IMR-90 (cell line): Measurements from ENCODE around the gene RBM7. TPM values are rescaled to one million over a fixed set of nuclear protein-coding genes. Genes with fewer than 3 reads are reported as not detected.

Experiments used
- ATAC-seq: fragments of 200-7000 bp; cut with Tn5 transposase; 2 replicates; pipeline ENCODE4 v1.9.1; 2020; ENCODE audit warnings: low read depth, mild to moderate bottlenecking, moderate library complexity
- BruUV-seq: library from RNA; stranded (reverse); fragments of 400-500 nt; replicated peaks from 2 replicates; lab custom pipeline; 2021; lab: Mats Ljungman, UMichigan
- CTCF ChIA-PET: fragments of 300-600 bp; formaldehyde crosslinking; extraction: SDS; loops from one replicate; lab custom pipeline; 2021; ENCODE audit warnings: antibody characterized with exemption; lab: Yijun Ruan, JAX
- POLR2A ChIA-PET: fragments of 300-600 bp; sonication (Branson Sonifier 250); formaldehyde crosslinking; loops from one replicate; lab custom pipeline; 2022; ENCODE audit warnings: antibody characterized with exemption; ENCODE audit not compliant: unreplicated experiment; lab: Charles Lee
- DNase-seq: peaks from one replicate; pipeline ENCODE4 v3.0.0; 2013
- H2AFZ ChIP-seq: replicated peaks from 2 replicates; pipeline ENCODE3; 2013; ENCODE audit warnings: low read length, mild to moderate bottlenecking; ENCODE audit not compliant: poor library complexity
- H2AK5ac ChIP-seq: 2 replicates; pipeline ENCODE4 v1.6.1; 2013; ENCODE audit warnings: low read depth, low read length, inconsistent platforms
- H2AK9ac ChIP-seq: replicated peaks from 2 replicates; pipeline ENCODE3; 2013; ENCODE audit warnings: mild to moderate bottlenecking, low read depth, low read length, moderate library complexity; ENCODE audit not compliant: poor library complexity
- H2BK120ac ChIP-seq: 2 replicates; pipeline ENCODE4 v1.6.1; 2013; ENCODE audit warnings: low read depth, low read length, inconsistent platforms
- H2BK15ac ChIP-seq: 3 replicates; pipeline ENCODE4 v1.6.1; 2013; ENCODE audit warnings: low read depth, low read length, inconsistent platforms
- H2BK20ac ChIP-seq: 2 replicates; pipeline ENCODE4 v1.6.1; 2013; ENCODE audit warnings: low read depth, mild to moderate bottlenecking, inconsistent platforms, low read length, moderate library complexity
- H2BK5ac ChIP-seq: 2 replicates; pipeline ENCODE4 v1.6.1; 2013; ENCODE audit warnings: mild to moderate bottlenecking, low read depth, low read length, inconsistent platforms; ENCODE audit not compliant: poor library complexity, severe bottlenecking
- H3K14ac ChIP-seq: replicated peaks from 2 replicates; pipeline ENCODE4 v1.6.1; 2013; ENCODE audit warnings: low read depth, low read length, inconsistent platforms
- H3K18ac ChIP-seq: 2 replicates; pipeline ENCODE4 v1.6.1; 2013; ENCODE audit warnings: low read depth, low read length, control low read depth
- H3K23ac ChIP-seq: 2 replicates; pipeline ENCODE4 v1.6.1; 2013; ENCODE audit warnings: low read depth, low read length, inconsistent platforms
- H3K27ac ChIP-seq: 2 replicates; pipeline ENCODE4 v1.5.1; 2013; ENCODE audit warnings: mild to moderate bottlenecking, control low read depth, low read length; ENCODE audit not compliant: insufficient read depth
- H3K27me3 ChIP-seq: 2 replicates; pipeline ENCODE4 v1.6.1; 2013; ENCODE audit warnings: low read length; ENCODE audit not compliant: control insufficient read depth, insufficient read depth
- H3K36me3 ChIP-seq: 2 replicates; pipeline ENCODE4 v1.6.1; 2013; ENCODE audit warnings: low read length, mixed read lengths; ENCODE audit not compliant: control insufficient read depth, insufficient read depth
- H3K4ac ChIP-seq: 2 replicates; pipeline ENCODE4 v1.6.1; 2013; ENCODE audit warnings: low read depth, low read length, inconsistent platforms
- H3K4me1 ChIP-seq: 2 replicates; pipeline ENCODE4 v1.6.1; 2013; ENCODE audit warnings: low read length, mixed read lengths; ENCODE audit not compliant: control insufficient read depth, insufficient read depth
- H3K4me2 ChIP-seq: 2 replicates; pipeline ENCODE4 v1.6.1; 2013; ENCODE audit warnings: low read depth, mild to moderate bottlenecking, control low read depth, low read length, moderate library complexity
- H3K4me3 ChIP-seq: 2 replicates; pipeline ENCODE4 v1.5.1; 2013; ENCODE audit warnings: low read depth, mild to moderate bottlenecking, control low read depth, low read length, moderate library complexity; ENCODE audit not compliant: insufficient read depth
- H3K56ac ChIP-seq: 2 replicates; pipeline ENCODE4 v1.6.1; 2013; ENCODE audit warnings: low read length, inconsistent platforms; ENCODE audit not compliant: insufficient read depth; ENCODE audit errors: extremely low read depth
- H3K79me1 ChIP-seq, 2 experiments: 2 replicates each; pipeline ENCODE4 v1.6.1; 2013; ENCODE audit warnings: low read length in 2 of 2, inconsistent platforms in 1 of 2, low read depth in 1 of 2
- H3K9ac ChIP-seq: 2 replicates; pipeline ENCODE4 v1.6.1; 2013; ENCODE audit warnings: low read depth, low read length, control low read depth
- H3K9me1 ChIP-seq: 2 replicates; pipeline ENCODE4 v1.6.1; 2013; ENCODE audit warnings: low read length, inconsistent platforms; ENCODE audit not compliant: insufficient read depth
- H3K9me3 ChIP-seq: 2 replicates; pipeline ENCODE4 v1.6.1; 2013; ENCODE audit warnings: low read length; ENCODE audit not compliant: control insufficient read depth, insufficient read depth
- H4K20me1 ChIP-seq: 2 replicates; pipeline ENCODE4 v1.6.1; 2013; ENCODE audit warnings: low read length, inconsistent platforms; ENCODE audit not compliant: insufficient read depth
- H4K5ac ChIP-seq: 2 replicates; pipeline ENCODE4 v1.6.1; 2013; ENCODE audit warnings: mild to moderate bottlenecking, low read depth, low read length, control low read depth
- H4K8ac ChIP-seq, 2 experiments: 2 replicates each; pipeline ENCODE4 v1.6.1; 2013; ENCODE audit warnings: low read depth in 2 of 2, low read length in 2 of 2, control low read depth in 1 of 2, inconsistent platforms in 1 of 2
- H4K91ac ChIP-seq: 2 replicates; pipeline ENCODE4 v1.6.1; 2013; ENCODE audit warnings: low read depth, low read length, inconsistent platforms; ENCODE audit not compliant: insufficient read depth
- CEBPB ChIP-seq: IDR thresholded peaks from 2 replicates; pipeline ENCODE4 v1.6.1; 2012; ENCODE audit warnings: low read depth, low read length, improper control_type of control experiment
- MAZ ChIP-seq: IDR thresholded peaks from 2 replicates; pipeline ENCODE4 v1.6.1; 2012; ENCODE audit warnings: low read depth, mild to moderate bottlenecking, low read length, improper control_type of control experiment, moderate library complexity, borderline replicate concordance
- WGBS, 2 experiments: methylation state at CpG; one replicate each; pipeline versions ENCODE4 v1.1.5 to v1.1.7; 2013; ENCODE audit warnings: missing lambda C conversion rate in 2 of 2; ENCODE audit not compliant: insufficient read length in 1 of 2; ENCODE audit errors: extremely low coverage in 2 of 2; 5-methylcytosine and 5-hydroxymethylcytosine counted together
- dilution Hi-C: fragments of 300-500 bp; cut with HindIII; formaldehyde crosslinking; loops from one replicate; pipeline ENCODE4 v1.14.3; 2018; ENCODE audit warnings: low sequenced_read_pairs; ENCODE audit not compliant: unreplicated experiment
- in situ Hi-C: fragments of 300-500 bp; cut with MboI; formaldehyde crosslinking; loops from 3 replicates; pipeline ENCODE4 v1.14.3; 2019; ENCODE audit warnings: low sequenced_read_pairs, inconsistent platforms, mixed read lengths
- intact Hi-C: fragments of 100-400 bp; cut with micrococcal nuclease; formaldehyde crosslinking; loops from 2 replicates; pipeline ENCODE4 v1.10.0; 2022
- polyA plus RNA-seq, 3 experiments: library from polyadenylated mRNA; depleted of rRNA; stranded (reverse); fragments of >200 nt; gene quantifications; 2 replicates each; pipeline ENCODE4 v1.2.3, GENCODE V29; 2012; ENCODE audit warnings: low replicate concordance in 1 of 3
- total RNA-seq: library from RNA; depleted of rRNA; stranded (reverse); fragments of >200 nt; gene quantifications from 2 replicates; pipeline ENCODE4 v1.2.3, GENCODE V29; 2012

Gene RBM7
- total and polyA plus RNA-seq, 2 of the 4 experiments (the other 2 are of a cell fraction) = 27.8 to 111 TPM

GRCh38 chr11:114448749-114449482 is 48.5 kb downstream of the RBM7 start:
- in situ Hi-C loops = loop anchor here (10.0 kb wide), 1 partner anchor 94 kb away; no protein-coding TSS in a partner anchor
- BruUV-seq = no TSS peak
- peak; percentile 12; the same call in 1 of the 2 replicates for ATAC-seq
- peak overlapping the region; percentile 31 for H2BK20ac ChIP-seq
- dilution Hi-C loops = no loop called here
- no peak overlapping the region for H2AK9ac ChIP-seq
- H3K56ac ChIP-seq = 0 out of 2 replicates have a peak overlapping the region, but pooled peaks have one; percentile 8
- DNase-seq = peak; percentile 54
- WGBS, 2 experiments = no CpG with 5 or more reads among the region's 2 CpGs
- H3K9ac ChIP-seq = peak overlapping the region; percentile 40; the same call in 1 of the 2 replicates
- peaks cover 37 to 53% of the 10 kb centered on the region in 2 experiments for H3K79me1 ChIP-seq
- H2AFZ ChIP-seq = no peak overlapping the region
- intact Hi-C loops = loop anchor here (5.0 kb wide), 1 partner anchor 152 kb away; the partner anchor contains the start of gene NNMT
- H2BK5ac ChIP-seq = peak overlapping the region; percentile 59
- peaks cover 16% of the 10 kb centered on the region for H3K4me1 ChIP-seq
- peak overlapping the region; percentile 38; the same call in 1 of the 2 replicates for H4K5ac ChIP-seq
- H2AK5ac ChIP-seq = no peak overlapping the region
- 0 out of 4 replicates have a peak overlapping the region, but pooled peaks of 1 of the 2 experiments have one; percentile 30 for H4K8ac ChIP-seq
- H3K4ac ChIP-seq = peak overlapping the region; percentile 22; the same call in 1 of the 2 replicates
- peaks cover 28% of the 10 kb centered on the region for H3K36me3 ChIP-seq
- peak overlapping the region; percentile 78 for H2BK120ac ChIP-seq
- H4K20me1 ChIP-seq = no peaks in the 10 kb centered on the region
- peak overlapping the region; percentile 43; the same call in 1 of the 2 replicates for H4K91ac ChIP-seq
- H3K9me3 ChIP-seq = no peaks in the 10 kb centered on the region
- peak overlapping the region; percentile 46; the same call in 1 of the 2 replicates for H3K4me2 ChIP-seq
- H2BK15ac ChIP-seq = 0 out of 3 replicates have a peak overlapping the region, but pooled peaks have one; percentile 27
- ChIA-PET POLR2A (no interaction called here), CTCF (no interaction called here)
- H3K4me3 ChIP-seq = no peak overlapping the region
- H3K27me3 ChIP-seq = no peaks in the 10 kb centered on the region
- H3K18ac ChIP-seq = peak overlapping the region; percentile 83
- TF ChIP-seq MAZ (no peak), CEBPB (peak; percentile 94)
- H3K9me1 ChIP-seq = peaks cover 3% of the 10 kb centered on the region; the same call in 1 of the 2 replicates
- peak overlapping the region; percentile 79; the same call in 1 of the 2 replicates for H3K27ac ChIP-seq
- peak overlapping the region; percentile 36; the same call in 1 of the 2 replicates for H3K23ac ChIP-seq
- H3K14ac ChIP-seq = 0 out of 2 replicates have a peak overlapping the region, but pooled peaks have one; percentile 5
